Measurements from ENCODE around the gene MAGED4B.
"Not testable (repeated sequence)": the region's sequence is repeated elsewhere in the genome, so short reads cannot be mapped to it uniquely, and the experiment has no call there.

MAGED4B gene

DNA sequence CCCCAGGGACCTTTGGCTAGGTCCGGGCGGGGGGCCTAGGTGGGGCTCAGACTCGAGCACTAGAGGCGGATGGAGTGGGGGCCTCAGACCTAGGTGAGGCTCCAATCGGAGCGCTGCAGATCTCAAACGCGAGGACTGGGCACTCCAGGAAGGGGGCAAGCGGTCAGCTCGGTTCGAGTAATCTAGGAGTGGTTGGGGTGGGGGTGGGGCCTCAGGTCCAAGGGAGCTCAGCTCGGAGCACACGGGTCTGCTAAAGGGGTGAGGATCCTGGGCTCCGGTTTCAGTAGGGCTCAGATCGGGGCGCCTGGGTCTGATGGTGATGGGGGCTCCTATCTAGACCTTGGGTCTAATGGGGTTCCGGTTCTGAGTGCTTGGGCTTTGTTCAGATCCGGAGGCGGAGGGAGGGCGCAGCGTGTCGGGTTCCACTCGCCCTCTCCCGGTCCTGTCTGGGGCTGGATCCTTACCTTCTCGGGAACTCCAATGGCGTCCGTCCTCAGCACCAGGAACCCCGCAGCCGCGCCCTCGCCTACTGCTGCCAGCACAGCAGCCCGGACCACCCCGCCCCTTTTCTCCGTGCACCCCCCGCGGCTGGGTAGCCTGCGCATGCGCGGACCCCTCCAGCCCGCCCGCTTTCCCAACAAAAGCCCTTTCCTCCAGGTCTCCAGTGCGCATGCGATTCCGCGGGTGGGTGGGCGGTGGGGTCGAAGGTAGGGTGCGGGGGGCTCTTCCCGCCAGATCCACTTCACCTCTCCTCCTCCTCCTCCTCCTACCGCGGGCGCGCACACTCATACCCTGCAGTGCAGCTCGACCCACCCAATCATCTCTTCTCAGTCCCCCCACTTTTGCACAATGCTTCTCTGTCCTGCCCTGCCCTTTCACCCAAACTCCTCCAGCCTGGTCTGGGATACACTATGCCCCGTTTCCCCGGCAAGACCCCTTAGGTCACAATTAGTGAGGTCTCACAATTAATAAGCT lies at the start of gene MAGED4B:
TSS of gene MAGED4B (minus strand) at position 518 of the 975 bp plus-strand sequence. CDS start 1,011 bp downstream, outside the sequence.
- DNase-seq (ENCODE audit: low read depth) = not testable (repeated sequence)

- DNase-seq (ENCODE audit: low read depth) = no peak
These were observed 49.3 kb upstream of the MAGED4B start for GRCh38 chrX:52118262-52118661.

DNA sequence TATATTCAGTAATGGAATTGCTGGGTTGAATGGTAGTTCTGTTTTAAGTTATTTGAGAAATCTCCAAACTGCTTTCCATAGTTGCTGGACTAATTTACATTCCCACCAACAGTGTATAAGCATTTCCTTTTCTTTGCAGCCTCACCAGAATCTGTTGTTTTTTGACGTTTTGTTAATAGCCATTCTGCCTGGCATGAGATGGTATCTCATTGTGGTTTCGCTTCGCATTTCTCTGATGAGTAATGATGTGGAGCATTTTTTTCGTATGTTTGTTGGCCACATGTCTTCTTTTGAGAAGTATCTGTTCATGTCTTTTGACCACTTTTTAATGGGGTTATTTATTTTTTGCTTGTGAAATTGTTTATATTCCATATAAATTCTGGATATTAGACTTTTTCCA lies 13.6 kb upstream of the MAGED4B start:
- no peak for DNase-seq (ENCODE audit: low read depth)

DNA sequence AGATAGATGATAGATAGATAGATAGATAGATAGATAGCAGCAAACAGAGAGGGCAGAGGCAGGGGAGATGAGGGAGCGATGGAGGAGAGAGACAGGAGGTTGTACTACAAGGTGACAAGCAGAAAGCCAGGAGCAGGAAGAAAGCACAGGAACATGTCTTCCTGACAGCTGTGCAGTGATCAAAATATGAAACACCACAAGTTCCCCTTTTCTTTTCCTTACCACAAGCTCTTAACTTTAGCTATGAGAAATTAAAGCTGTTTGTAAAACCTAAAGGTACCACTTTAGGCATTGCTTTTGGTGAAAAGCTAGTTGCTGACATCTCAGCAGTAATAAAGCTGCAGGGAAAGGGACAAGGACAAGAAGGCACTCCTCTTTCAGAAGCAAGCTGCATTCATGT lies 9.1 kb upstream of the MAGED4B start:
- DNase-seq (ENCODE audit: low read depth) = no peak

GRCh38 chrX:52042288-52042687 lies 26.7 kb downstream of the MAGED4B start:
- DNase-seq (ENCODE audit: low read depth) = not testable (repeated sequence)

GRCh38 chrX:52034211-52034610 lies 34.8 kb downstream of the MAGED4B start:
- no peak for DNase-seq (ENCODE audit: low read depth)

GRCh38 chrX:52031371-52031770 lies 37.6 kb downstream of the MAGED4B start:
- DNase-seq (ENCODE audit: low read depth) = no peak

DNA sequence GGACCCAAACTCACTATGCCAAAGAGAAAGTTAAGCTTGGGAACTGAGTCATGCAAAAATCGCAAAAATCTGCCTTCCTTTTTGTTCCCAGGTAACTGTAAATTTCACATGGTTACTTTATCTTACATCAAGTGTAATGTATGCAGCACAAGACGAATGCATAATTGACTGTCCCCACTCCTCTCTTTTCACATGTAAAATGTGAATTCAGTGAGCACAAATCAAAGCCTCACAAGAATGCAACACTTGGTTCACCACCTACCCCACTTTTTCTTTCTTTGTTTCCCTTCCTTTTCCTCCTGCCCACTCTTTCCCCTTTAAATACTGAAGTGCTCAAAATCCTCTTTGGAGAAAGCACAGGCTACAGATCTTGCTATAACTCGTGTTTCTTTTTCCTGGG lies 53.2 kb downstream of the MAGED4B start:
- no peak for DNase-seq (ENCODE audit: low read depth)

All from activated gamma-delta T cell treated with anti-CD3 and anti-CD28 coated beads, Interleukin-2, amount 50 U/mL, for 16 hours (primary cell).